Measurements from ENCODE around the gene TULP4.

The TULP4 gene

DNA sequence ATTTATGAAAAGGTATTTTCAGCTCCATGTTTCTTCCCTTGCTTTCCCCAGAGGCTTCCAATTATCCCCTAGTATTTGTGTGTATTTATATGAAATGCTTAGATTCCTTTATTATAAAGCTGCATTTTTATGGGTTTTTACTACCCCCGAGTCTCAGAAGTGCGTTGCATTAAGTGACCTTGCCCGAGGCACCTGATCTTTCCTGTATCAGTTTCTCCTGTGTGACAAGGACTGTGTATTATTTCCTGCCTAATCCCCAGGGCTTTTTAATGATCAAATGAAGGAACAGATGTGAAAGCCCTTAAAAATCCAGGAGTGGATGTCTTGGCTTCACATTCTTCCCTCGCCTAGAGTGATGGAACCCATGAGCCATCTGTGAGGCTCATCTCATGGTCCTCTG, 118.8 kb downstream of the TULP4 start:
- Histone ChIP-seq H2BK120ac (ENCODE audit: insufficient read depth, low read length, poor library complexity) (no peak overlapping the region), H3K9ac (ENCODE audit: low read length) (no peak overlapping the region), H3K4me3 (ENCODE audit: low read depth, low read length) (no peak overlapping the region), H4K91ac (ENCODE audit: low read depth, low read length) (no peak overlapping the region), H3K4me2 (ENCODE audit: low read length) (no peak overlapping the region), H2BK5ac (ENCODE audit: low read depth, low read length, poor library complexity) (no peak overlapping the region), H3K18ac (ENCODE audit: low read length) (no peak overlapping the region), H2BK12ac (ENCODE audit: low read length) (no peak overlapping the region), H3K27ac (ENCODE audit: low read depth, low read length) (no peak overlapping the region), H2AK5ac (ENCODE audit: low read length) (no peak overlapping the region), H3K36me3 (ENCODE audit: control insufficient read depth in 1 of 2, insufficient read depth in 2 of 2, low read length in 2 of 2) (peaks cover 4 to 18% of the 10 kb centered on the region in 2 experiments), H3K79me1 (ENCODE audit: low read length) (no peaks in the 10 kb centered on the region), H4K8ac (ENCODE audit: low read depth, low read length) (no peak overlapping the region), H3K9me3 (ENCODE audit: insufficient read depth, low read depth, low read length) (peaks cover 2% of the 10 kb centered on the region), H2AFZ (ENCODE audit: insufficient read depth, low read length, poor library complexity) (no peak overlapping the region), H3K79me2 (ENCODE audit: control insufficient read depth, insufficient read depth, low read length, poor library complexity) (no peaks in the 10 kb centered on the region), H3K27me3 (ENCODE audit: insufficient read depth, low read length) (no peaks in the 10 kb centered on the region), H3K23ac (ENCODE audit: low read length) (no peak overlapping the region), H3K14ac (ENCODE audit: low read length) (no peak overlapping the region), H3K4me1 (ENCODE audit: control insufficient read depth in 1 of 2, insufficient read depth in 2 of 2, low read length in 2 of 2) (no peaks in the 10 kb centered on the region), H4K12ac (ENCODE audit: low read depth, low read length) (no peak overlapping the region), H3K4ac (ENCODE audit: low read depth, low read length) (no peak overlapping the region)
- DNase-seq = no peak
- WGBS (ENCODE audit: extremely low coverage, insufficient coverage, insufficient read length) = no CpG with 5 or more reads among the region's 4 CpGs

DNA sequence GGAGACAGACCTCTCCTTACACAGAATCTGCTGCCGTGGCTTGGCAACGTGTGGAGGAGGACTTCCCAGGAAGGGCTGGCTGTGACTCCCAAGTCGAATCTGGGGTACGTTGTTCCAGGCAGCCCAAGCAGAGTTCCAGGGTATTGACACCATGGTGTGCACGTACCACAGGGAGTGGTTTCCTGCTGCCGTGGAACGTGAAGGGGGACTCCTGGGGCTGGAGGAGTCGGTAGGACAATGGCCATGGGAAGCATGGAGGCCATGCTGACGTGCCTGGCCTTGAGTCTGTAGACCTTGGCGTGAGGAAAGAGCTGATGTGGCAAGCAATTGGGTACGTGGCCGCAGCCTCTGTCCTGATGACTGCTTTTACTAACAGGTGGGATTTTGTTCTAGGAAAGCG, 119.3 kb downstream of the TULP4 start:
- Histone ChIP-seq H3K79me2 (ENCODE audit: control insufficient read depth, insufficient read depth, low read length, poor library complexity) (no peaks in the 10 kb centered on the region), H4K91ac (ENCODE audit: low read depth, low read length) (no peak overlapping the region), H2AK5ac (ENCODE audit: low read length) (no peak overlapping the region), H3K9me3 (ENCODE audit: insufficient read depth, low read depth, low read length) (peaks cover 2% of the 10 kb centered on the region), H4K8ac (ENCODE audit: low read depth, low read length) (no peak overlapping the region), H3K14ac (ENCODE audit: low read length) (no peak overlapping the region), H2BK5ac (ENCODE audit: low read depth, low read length, poor library complexity) (no peak overlapping the region), H3K4me1 (ENCODE audit: control insufficient read depth in 1 of 2, insufficient read depth in 2 of 2, low read length in 2 of 2) (no peaks in the 10 kb centered on the region), H3K4me2 (ENCODE audit: low read length) (no peak overlapping the region), H3K4ac (ENCODE audit: low read depth, low read length) (no peak overlapping the region), H3K27ac (ENCODE audit: low read depth, low read length) (no peak overlapping the region), H3K9ac (ENCODE audit: low read length) (no peak overlapping the region), H3K4me3 (ENCODE audit: low read depth, low read length) (no peak overlapping the region), H3K23ac (ENCODE audit: low read length) (no peak overlapping the region), H3K36me3 (ENCODE audit: control insufficient read depth in 1 of 2, insufficient read depth in 2 of 2, low read length in 2 of 2) (peaks cover 4 to 18% of the 10 kb centered on the region in 2 experiments), H4K12ac (ENCODE audit: low read depth, low read length) (no peak overlapping the region), H2BK120ac (ENCODE audit: insufficient read depth, low read length, poor library complexity) (no peak overlapping the region), H2BK12ac (ENCODE audit: low read length) (no peak overlapping the region), H3K18ac (ENCODE audit: low read length) (no peak overlapping the region), H3K79me1 (ENCODE audit: low read length) (no peaks in the 10 kb centered on the region), H3K27me3 (ENCODE audit: insufficient read depth, low read length) (no peaks in the 10 kb centered on the region), H2AFZ (ENCODE audit: insufficient read depth, low read length, poor library complexity) (no peak overlapping the region)
- DNase-seq = no peak
- no CpG with 5 or more reads among the region's 13 CpGs for WGBS (ENCODE audit: extremely low coverage, insufficient coverage, insufficient read length)

DNA sequence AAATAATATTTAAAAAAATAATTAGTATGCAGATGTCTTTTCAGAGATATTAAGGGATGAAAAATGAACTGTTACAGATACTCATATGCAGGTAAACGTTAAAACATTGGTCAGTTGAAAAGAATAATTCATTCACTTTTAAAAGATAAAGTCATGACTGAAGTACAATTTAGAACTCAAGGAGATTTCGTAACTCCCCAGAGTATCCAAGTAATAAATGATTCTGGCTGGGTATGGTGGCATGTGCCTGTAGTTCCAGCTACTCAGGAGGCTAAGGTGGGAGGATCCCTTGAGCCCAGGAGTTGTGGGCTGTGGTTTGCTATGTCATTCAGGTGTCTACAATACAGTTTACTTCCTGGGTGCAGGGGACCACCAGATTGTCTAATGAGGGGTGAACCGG, 125.3 kb downstream of the TULP4 start:
- Histone ChIP-seq H3K9me3 (ENCODE audit: insufficient read depth, low read depth, low read length) (peaks cover 2% of the 10 kb centered on the region), H3K4me3 (ENCODE audit: low read depth, low read length) (no peak overlapping the region), H4K91ac (ENCODE audit: low read depth, low read length) (no peak overlapping the region), H3K27ac (ENCODE audit: low read depth, low read length) (no peak overlapping the region), H3K4ac (ENCODE audit: low read depth, low read length) (no peak overlapping the region), H3K27me3 (ENCODE audit: insufficient read depth, low read length) (no peaks in the 10 kb centered on the region), H4K8ac (ENCODE audit: low read depth, low read length) (no peak overlapping the region), H3K4me1 (ENCODE audit: control insufficient read depth in 1 of 2, insufficient read depth in 2 of 2, low read length in 2 of 2) (no peaks in the 10 kb centered on the region), H3K23ac (ENCODE audit: low read length) (no peak overlapping the region), H2AFZ (ENCODE audit: insufficient read depth, low read length, poor library complexity) (no peak overlapping the region), H3K14ac (ENCODE audit: low read length) (no peak overlapping the region), H2BK120ac (ENCODE audit: insufficient read depth, low read length, poor library complexity) (no peak overlapping the region), H3K79me1 (ENCODE audit: low read length) (no peaks in the 10 kb centered on the region), H3K4me2 (ENCODE audit: low read length) (no peak overlapping the region), H2BK5ac (ENCODE audit: low read depth, low read length, poor library complexity) (no peak overlapping the region), H3K9ac (ENCODE audit: low read length) (no peak overlapping the region), H3K18ac (ENCODE audit: low read length) (no peak overlapping the region), H4K12ac (ENCODE audit: low read depth, low read length) (no peak overlapping the region), H3K36me3 (ENCODE audit: control insufficient read depth in 1 of 2, insufficient read depth in 2 of 2, low read length in 2 of 2) (peaks cover 5 to 7% of the 10 kb centered on the region in 2 experiments), H3K79me2 (ENCODE audit: control insufficient read depth, insufficient read depth, low read length, poor library complexity) (no peaks in the 10 kb centered on the region), H2BK12ac (ENCODE audit: low read length) (no peak overlapping the region), H2AK5ac (ENCODE audit: low read length) (no peak overlapping the region)
- no peak for DNase-seq
- no CpG with 5 or more reads among the region's 3 CpGs for WGBS (ENCODE audit: extremely low coverage, insufficient coverage, insufficient read length)

DNA sequence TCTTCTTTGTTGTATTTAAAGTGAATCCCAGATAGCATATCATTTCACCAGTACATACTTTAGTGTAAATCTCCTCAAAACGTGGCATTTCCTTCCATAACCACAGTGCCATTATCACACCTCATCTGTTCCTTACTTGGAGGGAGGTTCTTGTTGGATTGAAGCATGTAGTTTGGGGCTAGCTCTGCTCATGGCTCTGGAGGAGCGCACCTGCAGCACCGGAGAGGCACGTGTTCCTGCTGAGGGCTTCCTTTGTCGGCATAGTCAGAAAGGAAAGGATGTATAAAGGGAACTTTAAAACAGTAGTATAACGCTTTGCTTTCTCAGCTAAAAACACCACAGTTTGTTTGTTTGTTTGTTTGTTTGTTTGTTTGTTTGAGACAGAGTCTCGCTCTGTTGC, 126.0 kb downstream of the TULP4 start:
- H3K23ac ChIP-seq (ENCODE audit: low read length) = no peak overlapping the region
- H2BK12ac ChIP-seq (ENCODE audit: low read length) = no peak overlapping the region
- H3K4me1 ChIP-seq (ENCODE audit: control insufficient read depth in 1 of 2, insufficient read depth in 2 of 2, low read length in 2 of 2) = no peaks in the 10 kb centered on the region
- H3K79me2 ChIP-seq (ENCODE audit: control insufficient read depth, insufficient read depth, low read length, poor library complexity) = no peaks in the 10 kb centered on the region
- H2AFZ ChIP-seq (ENCODE audit: insufficient read depth, low read length, poor library complexity) = no peak overlapping the region
- no peak for DNase-seq
- no peak overlapping the region for H2AK5ac ChIP-seq (ENCODE audit: low read length)
- no peaks in the 10 kb centered on the region for H3K27me3 ChIP-seq (ENCODE audit: insufficient read depth, low read length)
- H4K91ac ChIP-seq (ENCODE audit: low read depth, low read length) = no peak overlapping the region
- H3K4me3 ChIP-seq (ENCODE audit: low read depth, low read length) = no peak overlapping the region
- no peaks in the 10 kb centered on the region for H3K79me1 ChIP-seq (ENCODE audit: low read length)
- no peak overlapping the region for H3K18ac ChIP-seq (ENCODE audit: low read length)
- peaks cover 2% of the 10 kb centered on the region for H3K9me3 ChIP-seq (ENCODE audit: insufficient read depth, low read depth, low read length)
- no peak overlapping the region for H3K9ac ChIP-seq (ENCODE audit: low read length)
- no peak overlapping the region for H3K27ac ChIP-seq (ENCODE audit: low read depth, low read length)
- no peak overlapping the region for H4K8ac ChIP-seq (ENCODE audit: low read depth, low read length)
- peaks cover 6 to 7% of the 10 kb centered on the region in 2 experiments for H3K36me3 ChIP-seq (ENCODE audit: control insufficient read depth in 1 of 2, insufficient read depth in 2 of 2, low read length in 2 of 2)
- no peak overlapping the region for H4K12ac ChIP-seq (ENCODE audit: low read depth, low read length)
- H2BK5ac ChIP-seq (ENCODE audit: low read depth, low read length, poor library complexity) = no peak overlapping the region
- no CpG with 5 or more reads among the region's 7 CpGs for WGBS (ENCODE audit: extremely low coverage, insufficient coverage, insufficient read length)
- H3K14ac ChIP-seq (ENCODE audit: low read length) = no peak overlapping the region
- no peak overlapping the region for H3K4me2 ChIP-seq (ENCODE audit: low read length)
- H2BK120ac ChIP-seq (ENCODE audit: insufficient read depth, low read length, poor library complexity) = no peak overlapping the region
- H3K4ac ChIP-seq (ENCODE audit: low read depth, low read length) = no peak overlapping the region
